Caco-2 (cell line): ENCODE results near the gene ZNF668. TPM values are rescaled to one million over a fixed set of nuclear protein-coding genes. Genes with fewer than 3 reads are reported as not detected.

Experiments used
- BruUV-seq: library from RNA; stranded (reverse); fragments of 400-500 nt; replicated peaks from 2 replicates; lab custom pipeline; 2021; lab: Mats Ljungman, UMichigan
- CTCF ChIA-PET: fragments of 300-600 bp; sonication (Branson Sonifier 250); formaldehyde crosslinking; loops from one replicate; lab custom pipeline; 2022; ENCODE audit warnings: antibody characterized with exemption; lab: Charles Lee
- POLR2A ChIA-PET: fragments of 300-600 bp; sonication (Branson Sonifier 250); formaldehyde crosslinking; loops from one replicate; lab custom pipeline; 2022; ENCODE audit warnings: antibody characterized with exemption; lab: Charles Lee
- DNase-seq, 2 experiments: peaks; one replicate each; pipeline versions ENCODE4 v3.0.0 to v3.0.0-alpha.2; 2020 to 2022
- H3K27me3 ChIP-seq: replicated peaks from 2 replicates; pipeline ENCODE4 v1.6.0; 2011; ENCODE audit warnings: low read length; ENCODE audit not compliant: control insufficient read depth, insufficient read depth
- H3K36me3 ChIP-seq: 2 replicates; pipeline ENCODE4 v1.5.1; 2011; ENCODE audit warnings: low read length; ENCODE audit not compliant: control insufficient read depth, insufficient read depth
- H3K4me1 ChIP-seq: fragments of 250-450 bp; sonication (Bioruptor Pico); 2 replicates; pipeline ENCODE4 v1.5.1; 2020; ENCODE audit warnings: mild to moderate bottlenecking
- H3K4me3 ChIP-seq: 2 replicates; pipeline ENCODE4 v1.5.1; 2011; ENCODE audit warnings: low read depth, mild to moderate bottlenecking, control low read depth, low read length
- H3K9me3 ChIP-seq: fragments of 250-450 bp; sonication (Bioruptor Pico); 2 replicates; pipeline ENCODE4 v1.5.1; 2020; ENCODE audit warnings: mild to moderate bottlenecking, moderate library complexity
- H3K27ac Mint-ChIP-seq: one replicate; pipeline ENCODE4 v1.8.0; 2022; ENCODE audit warnings: mixed read lengths; ENCODE audit not compliant: unreplicated experiment
- H3K27me3 Mint-ChIP-seq: one replicate; pipeline ENCODE4 v1.8.0; 2022; ENCODE audit warnings: mixed read lengths; ENCODE audit not compliant: insufficient read depth, unreplicated experiment
- H3K36me3 Mint-ChIP-seq: one replicate; pipeline ENCODE4 v1.8.0; 2022; ENCODE audit warnings: mild to moderate bottlenecking, mixed read lengths; ENCODE audit not compliant: insufficient read depth, unreplicated experiment
- H3K4me1 Mint-ChIP-seq: one replicate; pipeline ENCODE4 v1.8.0; 2022; ENCODE audit warnings: low read depth, mixed read lengths; ENCODE audit not compliant: unreplicated experiment
- H3K4me3 Mint-ChIP-seq: one replicate; pipeline ENCODE4 v1.8.0; 2022; ENCODE audit warnings: mild to moderate bottlenecking, moderate library complexity, mixed read lengths; ENCODE audit not compliant: unreplicated experiment
- H3K9me3 Mint-ChIP-seq: one replicate; pipeline ENCODE4 v1.8.0; 2022; ENCODE audit warnings: mixed read lengths; ENCODE audit not compliant: unreplicated experiment
- CTCF ChIP-seq, 2 experiments: fragments of 200-600 bp in 1 of 2; IDR thresholded peaks; 1 replicate in 1 of 2; 2 replicates in 1 of 2; pipeline versions ENCODE4 v1.5.1 to v1.8.0; 2011 to 2022; ENCODE audit warnings: antibody characterized with exemption in 1 of 2, control low read depth in 1 of 2, inconsistent platforms in 1 of 2, low read depth in 1 of 2, low read length in 1 of 2, mild to moderate bottlenecking in 1 of 2, moderate library complexity in 1 of 2; ENCODE audit not compliant: insufficient read depth in 1 of 2, severe bottlenecking in 1 of 2, unreplicated experiment in 1 of 2
- intact Hi-C: fragments of 100-400 bp; cut with micrococcal nuclease; formaldehyde crosslinking; loops from one replicate; pipeline ENCODE4 v1.10.0; 2022; ENCODE audit not compliant: unreplicated experiment
- total RNA-seq: library from RNA; stranded (reverse); gene quantifications from 2 replicates; pipeline ENCODE4 v1.2.3, GENCODE V29; 2022

Gene ZNF668
- total RNA-seq, 1 experiment from 2014 or later = 8.7 TPM

GRCh38 chr16:31085411-31085810 lies 11.4 kb upstream of the ZNF668 start:
- no peaks in the 10 kb centered on the region; the same call in 1 of the 2 replicates for H3K36me3 ChIP-seq
- ChIA-PET POLR2A (interaction anchor here (0.6 kb wide), 1 partner anchor 77 kb away, joined by 3 read pairs; no protein-coding TSS in a partner anchor), CTCF (interaction anchor here (0.9 kb wide), 1 partner anchor 56 kb away, joined by 4 read pairs; no protein-coding TSS in a partner anchor)
- no peaks in the 10 kb centered on the region for H3K4me1 ChIP-seq
- no peak for DNase-seq
- TF ChIP-seq CTCF (IDR thresholded peaks at IDR 0.05; ENCODE audit: insufficient read depth in 1 of 2, low read depth in 1 of 2, low read length in 1 of 2, severe bottlenecking in 1 of 2, unreplicated experiment in 1 of 2) = no peak
- H3K4me3 ChIP-seq = no peak overlapping the region
- Mint-ChIP-seq H3K9me3 (no peaks in the 10 kb centered on the region), H3K4me1 (no peaks in the 10 kb centered on the region), H3K27ac (no peak overlapping the region), H3K4me3 (no peak overlapping the region), H3K27me3 (no peaks in the 10 kb centered on the region), H3K36me3 (peaks cover 32% of the 10 kb centered on the region)
- intact Hi-C loops = no loop called here
- no peaks in the 10 kb centered on the region for H3K9me3 ChIP-seq
- BruUV-seq = no TSS peak
- no peaks in the 10 kb centered on the region for H3K27me3 ChIP-seq

GRCh38 chr16:31084584-31085302 lies 10.7 kb upstream of the ZNF668 start:
- Mint-ChIP-seq H3K27ac (no peak overlapping the region), H3K4me3 (no peak overlapping the region), H3K27me3 (no peaks in the 10 kb centered on the region), H3K9me3 (no peaks in the 10 kb centered on the region), H3K36me3 (peaks cover 38% of the 10 kb centered on the region), H3K4me1 (no peaks in the 10 kb centered on the region)
- Histone ChIP-seq H3K36me3 (no peaks in the 10 kb centered on the region; the same call in 1 of the 2 replicates), H3K4me3 (no peak overlapping the region), H3K4me1 (no peaks in the 10 kb centered on the region), H3K9me3 (no peaks in the 10 kb centered on the region), H3K27me3 (no peaks in the 10 kb centered on the region)
- ChIA-PET POLR2A (interaction anchor here (0.6 to 0.9 kb wide), 2 partner anchors 33 to 77 kb away, joined by 3 read pairs; partner anchors contain the start of gene KAT8), CTCF (interaction anchor here (0.9 kb wide), 1 partner anchor 57 kb away, joined by 4 read pairs; no protein-coding TSS in a partner anchor)
- DNase-seq = no peak
- intact Hi-C loops = no loop called here
- no peak for TF ChIP-seq CTCF (IDR thresholded peaks at IDR 0.05; ENCODE audit: insufficient read depth in 1 of 2, low read depth in 1 of 2, low read length in 1 of 2, severe bottlenecking in 1 of 2, unreplicated experiment in 1 of 2)
- no TSS peak for BruUV-seq

GRCh38 chr16:31083981-31084380 lies 9.9 kb upstream of the ZNF668 start:
- no peaks in the 10 kb centered on the region for H3K27me3 ChIP-seq
- no peaks in the 10 kb centered on the region for H3K36me3 ChIP-seq
- TF ChIP-seq CTCF (IDR thresholded peaks at IDR 0.05; ENCODE audit: insufficient read depth in 1 of 2, low read depth in 1 of 2, low read length in 1 of 2, severe bottlenecking in 1 of 2, unreplicated experiment in 1 of 2) = no peak
- H3K4me1 ChIP-seq = no peaks in the 10 kb centered on the region
- BruUV-seq = no TSS peak
- POLR2A ChIA-PET = no interaction called here
- H3K4me3 ChIP-seq = no peak overlapping the region
- no peaks in the 10 kb centered on the region for H3K9me3 ChIP-seq
- H3K4me3 Mint-ChIP-seq = no peak overlapping the region
- H3K36me3 Mint-ChIP-seq = peaks cover 38% of the 10 kb centered on the region
- H3K9me3 Mint-ChIP-seq = no peaks in the 10 kb centered on the region
- H3K4me1 Mint-ChIP-seq = no peaks in the 10 kb centered on the region
- no peak overlapping the region for H3K27ac Mint-ChIP-seq
- no peaks in the 10 kb centered on the region for H3K27me3 Mint-ChIP-seq
- no peak for DNase-seq
- intact Hi-C loops = no loop called here
- CTCF ChIA-PET = no interaction called here
